GM21528 (cell line): ENCODE measurements around the gene PCMTD2.
A peak's percentile ranks its signal among the peaks of the same experiment; 100 is the strongest.

ENCODE experiments used
- ATAC-seq: cut with Tn5 transposase; IDR thresholded peaks from one replicate; pipeline ENCODE4 v1.9.1; 2021; ENCODE audit warnings: mild to moderate bottlenecking, moderate library complexity; ENCODE audit not compliant: unreplicated experiment, low FRiP score

The PCMTD2 gene

GRCh38 chr20:64255361-64256281, at the start of gene PCMTD2:
Gene PCMTD2, plus strand, starts transcription at chr20:64255748. Its CDS starts 4,218 bp downstream, at chr20:64259966.
- peak; percentile 76 for ATAC-seq

- ATAC-seq: no peak
These were observed 48.9 kb upstream of the PCMTD2 start for GRCh38 chr20:64206614-64207013.

- ATAC-seq: no peak
These were observed 47.6 kb upstream of the PCMTD2 start for GRCh38 chr20:64207641-64208590.

GRCh38 chr20:64209148-64209547, 46.4 kb upstream of the PCMTD2 start:
- no peak for ATAC-seq

GRCh38 chr20:64210656-64211369, 44.7 kb upstream of the PCMTD2 start:
- ATAC-seq: no peak

- no peak for ATAC-seq
These were observed 43.5 kb upstream of the PCMTD2 start for GRCh38 chr20:64211874-64212658.

GRCh38 chr20:64212755-64213154, 42.8 kb upstream of the PCMTD2 start:
- ATAC-seq: no peak

GRCh38 chr20:64214113-64214512, 41.4 kb upstream of the PCMTD2 start:
- ATAC-seq: no peak

- ATAC-seq: no peak
These were observed 40.6 kb upstream of the PCMTD2 start for GRCh38 chr20:64214952-64215351.

- ATAC-seq: no peak
These were observed 39.5 kb upstream of the PCMTD2 start for GRCh38 chr20:64216036-64216435.

- no peak for ATAC-seq
These were observed 38.6 kb upstream of the PCMTD2 start for GRCh38 chr20:64216910-64217309.

GRCh38 chr20:64217539-64218221, 37.9 kb upstream of the PCMTD2 start:
- no peak for ATAC-seq

- ATAC-seq: no peak
These were observed 36.3 kb upstream of the PCMTD2 start for GRCh38 chr20:64219202-64219601.

- ATAC-seq: no peak
These were observed 35.8 kb upstream of the PCMTD2 start for GRCh38 chr20:64219730-64220129.

- ATAC-seq: no peak
These were observed 35.1 kb upstream of the PCMTD2 start for GRCh38 chr20:64220420-64220819.

- no peak for ATAC-seq
These were observed 34.5 kb upstream of the PCMTD2 start for GRCh38 chr20:64220891-64221527.

GRCh38 chr20:64222291-64222735, 33.2 kb upstream of the PCMTD2 start:
- no peak for ATAC-seq

- no peak for ATAC-seq
These were observed 32.6 kb upstream of the PCMTD2 start for GRCh38 chr20:64222851-64223525.
